ENCODE data around the gene PRELID2. TPM values are rescaled to one million over a fixed set of nuclear protein-coding genes. Genes with fewer than 3 reads are reported as not detected.

Gene PRELID2
- polyA plus RNA-seq, 1 of the 3 experiments (the other 2 are of a cell fraction), result 5.3 TPM

Other genes starting within 250 kb of the PRELID2 start
- gene GRXCR2, start 37.7 kb upstream of the PRELID2 start, polyA plus RNA-seq (2012; rRNA removed), result not detected in 2 replicates
- gene SH3RF2, start 101.2 kb upstream of the PRELID2 start, polyA plus RNA-seq (2012; rRNA removed), result 0.87 and 0.93 TPM in 2 replicates

Measured in SK-N-SH (cell line).